Progenitor cell of endocrine pancreas (in vitro differentiated cells): ENCODE data around the gene MYOCD. TPM values are rescaled to one million over a fixed set of nuclear protein-coding genes. Genes with fewer than 3 reads are reported as not detected.

Experiments
- DNase-seq: peaks from one replicate; pipeline ENCODE4 v3.0.0; 2021; ENCODE audit warnings: low spot score; ENCODE audit not compliant: unreplicated experiment
- H3K27ac Mint-ChIP-seq: 2 replicates; pipeline ENCODE4 v1.8.0; 2021; ENCODE audit warnings: mild to moderate bottlenecking, moderate library complexity, mixed read lengths
- H3K27me3 Mint-ChIP-seq: 2 replicates; pipeline ENCODE4 v1.8.0; 2021; ENCODE audit warnings: mixed read lengths
- H3K36me3 Mint-ChIP-seq: 2 replicates; pipeline ENCODE4 v1.8.0; 2022; ENCODE audit warnings: mixed read lengths; ENCODE audit not compliant: insufficient read depth
- H3K4me1 Mint-ChIP-seq: 2 replicates; pipeline ENCODE4 v1.8.0; 2021; ENCODE audit warnings: low read depth, mixed read lengths
- H3K4me3 Mint-ChIP-seq: 2 replicates; pipeline ENCODE4 v1.8.0; 2021; ENCODE audit warnings: low read depth, mild to moderate bottlenecking, moderate library complexity, mixed read lengths
- H3K9me3 Mint-ChIP-seq: 2 replicates; pipeline ENCODE4 v1.8.0; 2021; ENCODE audit warnings: low read depth, mixed read lengths
- total RNA-seq: library from RNA; stranded (reverse); gene quantifications from 2 replicates; pipeline ENCODE4 v1.2.1, GENCODE V29; 2021
- TF ChIP-seq, protein P1 (sequence below): fragments of 200-600 bp; sonication (generic); IDR thresholded peaks from one replicate; pipeline ENCODE4 v1.5.0; 2021; ENCODE audit warnings: antibody characterized with exemption, mild to moderate bottlenecking; ENCODE audit not compliant: unreplicated experiment

The MYOCD gene
- total RNA-seq, 1 donor from 2014 or later, result 19.2 TPM

DNA sequence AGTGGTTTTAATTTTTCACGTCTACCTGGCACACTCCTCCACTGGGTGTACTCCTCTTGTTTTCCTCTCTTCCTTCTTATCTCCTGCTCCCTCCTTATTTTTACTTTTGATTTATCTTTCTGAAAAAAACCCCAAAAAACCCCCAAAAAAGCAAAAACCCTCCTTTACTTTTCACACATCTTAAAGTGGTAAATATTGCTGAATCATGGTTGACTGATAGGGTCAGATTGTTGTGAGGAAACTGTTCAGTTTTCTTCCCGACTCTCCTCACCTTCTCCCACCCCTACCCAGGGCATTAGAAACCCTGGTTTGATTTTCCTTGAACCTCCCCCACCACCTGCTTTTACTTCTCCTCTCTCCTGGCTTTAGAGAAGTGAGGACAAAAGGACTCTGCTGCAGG lies 149.0 kb downstream of the MYOCD start:
- TF ChIP-seq, protein P1, sequence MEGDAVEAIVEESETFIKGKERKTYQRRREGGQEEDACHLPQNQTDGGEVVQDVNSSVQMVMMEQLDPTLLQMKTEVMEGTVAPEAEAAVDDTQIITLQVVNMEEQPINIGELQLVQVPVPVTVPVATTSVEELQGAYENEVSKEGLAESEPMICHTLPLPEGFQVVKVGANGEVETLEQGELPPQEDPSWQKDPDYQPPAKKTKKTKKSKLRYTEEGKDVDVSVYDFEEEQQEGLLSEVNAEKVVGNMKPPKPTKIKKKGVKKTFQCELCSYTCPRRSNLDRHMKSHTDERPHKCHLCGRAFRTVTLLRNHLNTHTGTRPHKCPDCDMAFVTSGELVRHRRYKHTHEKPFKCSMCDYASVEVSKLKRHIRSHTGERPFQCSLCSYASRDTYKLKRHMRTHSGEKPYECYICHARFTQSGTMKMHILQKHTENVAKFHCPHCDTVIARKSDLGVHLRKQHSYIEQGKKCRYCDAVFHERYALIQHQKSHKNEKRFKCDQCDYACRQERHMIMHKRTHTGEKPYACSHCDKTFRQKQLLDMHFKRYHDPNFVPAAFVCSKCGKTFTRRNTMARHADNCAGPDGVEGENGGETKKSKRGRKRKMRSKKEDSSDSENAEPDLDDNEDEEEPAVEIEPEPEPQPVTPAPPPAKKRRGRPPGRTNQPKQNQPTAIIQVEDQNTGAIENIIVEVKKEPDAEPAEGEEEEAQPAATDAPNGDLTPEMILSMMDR, result no peak
- H3K36me3 Mint-ChIP-seq, result peaks cover 12% of the 10 kb centered on the region
- peaks cover 11% of the 10 kb centered on the region for H3K4me1 Mint-ChIP-seq
- no peaks in the 10 kb centered on the region for H3K27me3 Mint-ChIP-seq
- no peak for DNase-seq
- H3K9me3 Mint-ChIP-seq, result peaks cover 19% of the 10 kb centered on the region
- no peak overlapping the region for H3K27ac Mint-ChIP-seq
- no peak overlapping the region for H3K4me3 Mint-ChIP-seq

DNA sequence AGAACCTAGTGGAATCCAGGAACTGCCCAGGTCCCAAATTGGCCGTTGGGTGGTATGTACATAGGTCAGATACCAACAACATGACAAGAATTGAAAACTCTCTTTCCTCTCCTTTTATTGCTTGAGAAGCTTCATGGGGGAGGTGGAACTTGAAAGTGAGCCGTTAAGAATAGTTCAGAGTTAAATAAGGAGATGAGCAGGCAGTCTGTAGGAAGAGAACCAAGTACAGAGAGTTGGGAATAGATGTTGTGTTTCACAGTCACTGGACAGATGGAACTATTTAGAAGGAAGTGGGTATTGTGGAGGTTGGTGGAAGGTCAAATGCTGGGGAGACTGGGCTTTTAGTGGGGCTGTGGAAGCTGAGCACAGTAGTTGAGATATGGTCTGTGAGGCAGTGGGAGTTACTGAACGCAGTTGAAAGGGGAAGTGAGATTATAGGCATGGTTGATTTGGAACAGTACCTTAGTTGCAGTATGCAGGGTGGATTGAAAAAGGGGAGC lies 150.0 kb downstream of the MYOCD start:
- H3K4me1 Mint-ChIP-seq, result peaks cover 11% of the 10 kb centered on the region
- H3K27me3 Mint-ChIP-seq, result no peaks in the 10 kb centered on the region
- H3K4me3 Mint-ChIP-seq, result no peak overlapping the region
- peaks cover 12% of the 10 kb centered on the region for H3K36me3 Mint-ChIP-seq
- H3K27ac Mint-ChIP-seq, result no peak overlapping the region
- peaks cover 16% of the 10 kb centered on the region for H3K9me3 Mint-ChIP-seq
- DNase-seq, result no peak
- TF ChIP-seq, protein P1, result no peak

Other genes with a start within 250 kb of the MYOCD start
- 12.4 and 12.8 TPM in 2 replicates for gene ARHGAP44, start 123.6 kb downstream of the MYOCD start, total RNA-seq